ENCODE measurements around the gene TBX2.
"Not testable (repeated sequence)": the region's sequence is repeated elsewhere in the genome, so short reads cannot be mapped to it uniquely, and the experiment has no call there.

The TBX2 gene

GRCh38 chr17:61399131-61400065, at the start of gene TBX2:
TBX2 (plus strand) TSS chr17:61399843; CDS start chr17:61400177, 334 bp downstream.
- no peak for DNase-seq (ENCODE audit: low spot score)

GRCh38 chr17:61351745-61352407, 47.8 kb upstream of the TBX2 start:
- DNase-seq (ENCODE audit: low spot score): no peak

- no peak for DNase-seq (ENCODE audit: low spot score)
Observed at GRCh38 chr17:61352408-61352770, 47.3 kb upstream of the TBX2 start.

GRCh38 chr17:61352781-61353491, 46.7 kb upstream of the TBX2 start:
- DNase-seq (ENCODE audit: low spot score): no peak

GRCh38 chr17:61353615-61354014, 46.0 kb upstream of the TBX2 start:
- no peak for DNase-seq (ENCODE audit: low spot score)

- DNase-seq (ENCODE audit: low spot score): no peak
Observed at GRCh38 chr17:61354895-61355874, 44.5 kb upstream of the TBX2 start.

- DNase-seq (ENCODE audit: low spot score): not testable (repeated sequence)
Observed at GRCh38 chr17:61357061-61357460, 42.6 kb upstream of the TBX2 start.

- DNase-seq (ENCODE audit: low spot score): not testable (repeated sequence)
Observed at GRCh38 chr17:61359513-61359912, 40.1 kb upstream of the TBX2 start.

GRCh38 chr17:61360318-61360943, 39.2 kb upstream of the TBX2 start:
- no peak for DNase-seq (ENCODE audit: low spot score)

GRCh38 chr17:61361084-61361483, 38.6 kb upstream of the TBX2 start:
- DNase-seq (ENCODE audit: low spot score): no peak

GRCh38 chr17:61362396-61362795, 37.2 kb upstream of the TBX2 start:
- DNase-seq (ENCODE audit: low spot score): no peak

GRCh38 chr17:61362852-61363600, 36.6 kb upstream of the TBX2 start:
- DNase-seq (ENCODE audit: low spot score): no peak

GRCh38 chr17:61363601-61364462, 35.8 kb upstream of the TBX2 start:
- DNase-seq (ENCODE audit: low spot score): no peak

- DNase-seq (ENCODE audit: low spot score): no peak
Observed at GRCh38 chr17:61364463-61364846, 35.2 kb upstream of the TBX2 start.

GRCh38 chr17:61366076-61366714, 33.4 kb upstream of the TBX2 start:
- DNase-seq (ENCODE audit: low spot score): no peak

- no peak for DNase-seq (ENCODE audit: low spot score)
Observed at GRCh38 chr17:61366715-61367413, 32.8 kb upstream of the TBX2 start.

GRCh38 chr17:61368049-61368831, 31.4 kb upstream of the TBX2 start:
- DNase-seq (ENCODE audit: low spot score): no peak
